ENCODE data around the gene TSPEAR.

Gene TSPEAR

DNA sequence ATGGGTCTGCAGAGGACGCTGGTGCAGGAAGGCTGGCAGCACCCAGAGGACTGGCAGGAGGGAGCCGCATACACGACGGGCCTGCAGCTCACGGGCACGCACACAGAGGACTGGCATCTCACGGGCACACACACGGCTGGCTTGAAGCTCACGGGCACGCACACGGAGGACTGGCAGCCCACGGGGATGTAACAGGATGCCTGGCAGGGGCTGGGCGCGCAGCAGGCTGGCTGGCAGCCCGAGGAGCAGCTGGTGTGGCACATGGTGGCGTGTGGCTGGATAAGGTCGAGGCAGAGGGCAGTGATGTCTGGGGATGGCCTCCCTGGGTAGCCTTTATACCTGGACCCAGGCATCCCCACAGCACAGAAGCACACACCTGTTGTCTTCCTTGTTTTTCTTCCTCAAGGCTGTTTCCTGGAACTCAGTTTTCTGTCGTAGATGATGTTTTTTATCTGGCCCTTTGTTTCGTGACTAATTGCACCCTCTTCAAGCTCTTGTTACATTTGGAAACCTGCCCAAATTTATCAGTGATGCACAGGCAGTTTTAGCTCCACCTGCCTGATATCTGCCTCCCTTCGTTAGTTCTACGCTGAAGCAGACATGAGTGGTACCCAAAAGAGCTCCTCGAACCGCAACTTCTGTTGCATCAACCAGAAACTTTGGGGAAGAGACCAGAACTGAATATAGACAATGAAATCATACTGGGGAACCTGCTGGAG lies 29.4 kb downstream of the TSPEAR start, which contains the start of gene KRTAP12-1:
Gene KRTAP12-1 (minus strand): TSS at position 303 of the 719 bp plus-strand sequence. CDS start 40 bp downstream, at position 263.
- H3K36me3 ChIP-seq (ENCODE audit: low read length): no peaks in the 10 kb centered on the region
- H3F3A ChIP-seq (ENCODE audit: insufficient read depth): no peaks in the 10 kb centered on the region
- H3K79me2 ChIP-seq (ENCODE audit: insufficient read depth, low read length): no peaks in the 10 kb centered on the region
- no peaks in the 10 kb centered on the region for H4K20me1 ChIP-seq (ENCODE audit: low read depth, low read length)
- H3K9ac ChIP-seq (ENCODE audit: low read length): no peak within 1 kb of the TSS
- H2AFZ ChIP-seq (ENCODE audit: low read depth, low read length, severe bottlenecking): no peak within 1 kb of the TSS
- no peaks in the 10 kb centered on the region for H3K9me2 ChIP-seq (replicated peaks; ENCODE audit: insufficient read depth, low read length)
- H3K27ac ChIP-seq (ENCODE audit: low read depth, low read length): no peak within 1 kb of the TSS
- no peaks in the 10 kb centered on the region for H3K9me3 ChIP-seq (ENCODE audit: insufficient read depth, low read length)
- no peak within 1 kb of the TSS for H3K4me2 ChIP-seq (ENCODE audit: low read depth, low read length, poor library complexity, severe bottlenecking)
- no peaks in the 10 kb centered on the region for H3K27me3 ChIP-seq (ENCODE audit: low read length)
- TF ChIP-seq, protein P1, sequence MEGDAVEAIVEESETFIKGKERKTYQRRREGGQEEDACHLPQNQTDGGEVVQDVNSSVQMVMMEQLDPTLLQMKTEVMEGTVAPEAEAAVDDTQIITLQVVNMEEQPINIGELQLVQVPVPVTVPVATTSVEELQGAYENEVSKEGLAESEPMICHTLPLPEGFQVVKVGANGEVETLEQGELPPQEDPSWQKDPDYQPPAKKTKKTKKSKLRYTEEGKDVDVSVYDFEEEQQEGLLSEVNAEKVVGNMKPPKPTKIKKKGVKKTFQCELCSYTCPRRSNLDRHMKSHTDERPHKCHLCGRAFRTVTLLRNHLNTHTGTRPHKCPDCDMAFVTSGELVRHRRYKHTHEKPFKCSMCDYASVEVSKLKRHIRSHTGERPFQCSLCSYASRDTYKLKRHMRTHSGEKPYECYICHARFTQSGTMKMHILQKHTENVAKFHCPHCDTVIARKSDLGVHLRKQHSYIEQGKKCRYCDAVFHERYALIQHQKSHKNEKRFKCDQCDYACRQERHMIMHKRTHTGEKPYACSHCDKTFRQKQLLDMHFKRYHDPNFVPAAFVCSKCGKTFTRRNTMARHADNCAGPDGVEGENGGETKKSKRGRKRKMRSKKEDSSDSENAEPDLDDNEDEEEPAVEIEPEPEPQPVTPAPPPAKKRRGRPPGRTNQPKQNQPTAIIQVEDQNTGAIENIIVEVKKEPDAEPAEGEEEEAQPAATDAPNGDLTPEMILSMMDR (IDR thresholded peaks at IDR 0.05; ENCODE audit: insufficient read depth, low read length, poor library complexity, severe bottlenecking): no peak
- no peak for TF ChIP-seq EZH2phosphoT487 (conservative IDR thresholded peaks at IDR 0.05; ENCODE audit: low read length)
- no peak within 1 kb of the TSS for H3K4me3 ChIP-seq (ENCODE audit: insufficient read depth, low read length, poor library complexity, severe bottlenecking)

DNA sequence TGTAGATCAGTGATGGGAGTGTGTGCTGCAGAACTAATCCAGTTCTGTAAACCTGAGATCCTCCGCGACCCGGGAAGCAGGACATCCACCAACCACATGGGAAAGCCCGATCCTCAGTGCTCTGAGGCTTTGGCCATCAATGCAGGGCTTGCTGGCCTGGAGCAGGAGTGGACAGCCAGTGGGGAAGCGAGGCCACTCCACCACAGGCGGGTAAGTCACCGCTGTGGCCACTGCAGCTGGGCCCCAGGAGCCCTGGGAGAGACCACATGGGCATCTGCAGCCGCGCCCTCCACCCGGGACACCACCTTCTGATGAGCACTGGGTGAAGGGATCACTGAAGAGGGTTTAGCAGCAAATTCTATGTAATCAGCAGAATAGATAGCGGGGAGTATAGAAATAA lies 30.2 kb downstream of the TSPEAR start:
- TF ChIP-seq EZH2phosphoT487 (conservative IDR thresholded peaks at IDR 0.05; ENCODE audit: low read length): no peak
- TF ChIP-seq, protein P1 (IDR thresholded peaks at IDR 0.05; ENCODE audit: insufficient read depth, low read length, poor library complexity, severe bottlenecking): no peak
- H3K79me2 ChIP-seq (ENCODE audit: insufficient read depth, low read length): no peaks in the 10 kb centered on the region
- H3K9ac ChIP-seq (ENCODE audit: low read length): no peak overlapping the region
- H3K4me2 ChIP-seq (ENCODE audit: low read depth, low read length, poor library complexity, severe bottlenecking): no peak overlapping the region
- no peak overlapping the region for H2AFZ ChIP-seq (ENCODE audit: low read depth, low read length, severe bottlenecking)
- H3K4me3 ChIP-seq (ENCODE audit: insufficient read depth, low read length, poor library complexity, severe bottlenecking): no peak overlapping the region
- H3K9me2 ChIP-seq (replicated peaks; ENCODE audit: insufficient read depth, low read length): no peaks in the 10 kb centered on the region
- H4K20me1 ChIP-seq (ENCODE audit: low read depth, low read length): no peaks in the 10 kb centered on the region
- H3K27me3 ChIP-seq (ENCODE audit: low read length): no peaks in the 10 kb centered on the region
- H3F3A ChIP-seq (ENCODE audit: insufficient read depth): no peaks in the 10 kb centered on the region
- H3K36me3 ChIP-seq (ENCODE audit: low read length): no peaks in the 10 kb centered on the region
- H3K27ac ChIP-seq (ENCODE audit: low read depth, low read length): no peak overlapping the region
- H3K9me3 ChIP-seq (ENCODE audit: insufficient read depth, low read length): no peaks in the 10 kb centered on the region

DNA sequence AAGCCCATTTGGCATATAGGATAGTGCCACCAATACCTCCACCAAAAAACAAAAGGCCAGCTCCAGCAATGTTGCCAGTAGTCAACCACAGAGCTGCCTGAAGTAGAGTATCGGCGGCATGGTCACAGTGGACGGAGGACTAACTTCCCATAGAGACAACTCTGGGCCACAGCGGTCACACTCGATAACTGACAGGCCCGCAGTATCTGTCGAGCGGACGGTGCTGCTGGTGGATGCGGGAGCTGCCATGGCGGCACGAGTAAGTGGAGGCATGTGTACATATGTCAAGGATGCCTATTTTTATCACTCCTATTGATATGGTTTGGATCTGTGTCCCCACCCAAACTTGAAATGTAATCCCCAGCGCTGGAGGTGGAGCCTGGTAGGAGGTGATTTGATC lies 33.5 kb downstream of the TSPEAR start:
- no peaks in the 10 kb centered on the region for H3K79me2 ChIP-seq (ENCODE audit: insufficient read depth, low read length)
- H3K4me3 ChIP-seq (ENCODE audit: insufficient read depth, low read length, poor library complexity, severe bottlenecking): no peak overlapping the region
- no peaks in the 10 kb centered on the region for H3K9me3 ChIP-seq (ENCODE audit: insufficient read depth, low read length)
- no peak overlapping the region for H3K4me2 ChIP-seq (ENCODE audit: low read depth, low read length, poor library complexity, severe bottlenecking)
- TF ChIP-seq, protein P1 (IDR thresholded peaks at IDR 0.05; ENCODE audit: insufficient read depth, low read length, poor library complexity, severe bottlenecking): no peak
- no peaks in the 10 kb centered on the region for H3F3A ChIP-seq (ENCODE audit: insufficient read depth)
- no peaks in the 10 kb centered on the region for H3K36me3 ChIP-seq (ENCODE audit: low read length)
- H3K27me3 ChIP-seq (ENCODE audit: low read length): no peaks in the 10 kb centered on the region
- no peak overlapping the region for H2AFZ ChIP-seq (ENCODE audit: low read depth, low read length, severe bottlenecking)
- H3K9me2 ChIP-seq (replicated peaks; ENCODE audit: insufficient read depth, low read length): no peaks in the 10 kb centered on the region
- H4K20me1 ChIP-seq (ENCODE audit: low read depth, low read length): no peaks in the 10 kb centered on the region
- H3K9ac ChIP-seq (ENCODE audit: low read length): no peak overlapping the region
- no peak overlapping the region for H3K27ac ChIP-seq (ENCODE audit: low read depth, low read length)

All from SU-DHL-6 (cell line).